ENCODE data around the gene KDR. TPM values are rescaled to one million over a fixed set of nuclear protein-coding genes. Genes with fewer than 3 reads are reported as not detected.

Gene KDR
- polyA plus RNA-seq, 1 donor = 14.5 TPM

- Histone ChIP-seq H3K27ac (ENCODE audit: low read length) (no peak overlapping the region), H3K9me3 (ENCODE audit: control insufficient read depth, low read depth, low read length) (no peaks in the 10 kb centered on the region), H3K36me3 (ENCODE audit: control insufficient read depth, insufficient read depth, low read length) (no peaks in the 10 kb centered on the region), H3K4me1 (ENCODE audit: control insufficient read depth, insufficient read depth, low read length) (no peaks in the 10 kb centered on the region), H3K4me3 (ENCODE audit: low read length) (no peak overlapping the region), H3K27me3 (ENCODE audit: control insufficient read depth, insufficient read depth, low read length) (no peaks in the 10 kb centered on the region)
- WGBS (ENCODE audit: insufficient coverage, low lambda C conversion rate) = no CpG with 5 or more reads among the region's 6 CpGs
- DNase-seq = no peak
These were observed 38.8 kb downstream of the KDR start for GRCh38 chr4:55086578-55086977.

- Histone ChIP-seq H3K27ac (ENCODE audit: low read length) (no peak overlapping the region), H3K4me3 (ENCODE audit: low read length) (no peak overlapping the region)
- WGBS (ENCODE audit: insufficient coverage, low lambda C conversion rate) = no CpG with 5 or more reads among the region's 4 CpGs
These were observed 41.7 kb downstream of the KDR start for GRCh38 chr4:55083735-55084134.

GRCh38 chr4:55082756-55083155, 42.6 kb downstream of the KDR start:
- no peak for DNase-seq
- Histone ChIP-seq H3K36me3 (ENCODE audit: control insufficient read depth, insufficient read depth, low read length) (no peaks in the 10 kb centered on the region), H3K9me3 (ENCODE audit: control insufficient read depth, low read depth, low read length) (no peaks in the 10 kb centered on the region), H3K4me3 (ENCODE audit: low read length) (no peak overlapping the region), H3K27me3 (ENCODE audit: control insufficient read depth, insufficient read depth, low read length) (peaks cover 4% of the 10 kb centered on the region), H3K4me1 (ENCODE audit: control insufficient read depth, insufficient read depth, low read length) (no peaks in the 10 kb centered on the region), H3K27ac (ENCODE audit: low read length) (no peak overlapping the region)
- WGBS (ENCODE audit: insufficient coverage, low lambda C conversion rate) = 67% methylated on average over 1 of the region's 2 CpGs

More at GRCh38 chr4:55083735-55084134, 41.7 kb downstream of the KDR start:
- DNase-seq = no peak
- no peaks in the 10 kb centered on the region for H3K4me1 ChIP-seq (ENCODE audit: control insufficient read depth, insufficient read depth, low read length)
- H3K27me3 ChIP-seq (ENCODE audit: control insufficient read depth, insufficient read depth, low read length) = peaks cover 4% of the 10 kb centered on the region
- H3K9me3 ChIP-seq (ENCODE audit: control insufficient read depth, low read depth, low read length) = no peaks in the 10 kb centered on the region
- H3K36me3 ChIP-seq (ENCODE audit: control insufficient read depth, insufficient read depth, low read length) = no peaks in the 10 kb centered on the region

- no peak for DNase-seq
- Histone ChIP-seq H3K4me3 (ENCODE audit: low read length) (no peak overlapping the region), H3K9me3 (ENCODE audit: control insufficient read depth, low read depth, low read length) (no peaks in the 10 kb centered on the region), H3K36me3 (ENCODE audit: control insufficient read depth, insufficient read depth, low read length) (no peaks in the 10 kb centered on the region), H3K27ac (ENCODE audit: low read length) (no peak overlapping the region), H3K4me1 (ENCODE audit: control insufficient read depth, insufficient read depth, low read length) (no peaks in the 10 kb centered on the region), H3K27me3 (ENCODE audit: control insufficient read depth, insufficient read depth, low read length) (peaks cover 4% of the 10 kb centered on the region)
- 80% methylated on average over 1 of the region's 9 CpGs for WGBS (ENCODE audit: insufficient coverage, low lambda C conversion rate)
These were observed 45.1 kb downstream of the KDR start for GRCh38 chr4:55080174-55080865.

- H3K4me1 ChIP-seq (ENCODE audit: control insufficient read depth, insufficient read depth, low read length) = no peaks in the 10 kb centered on the region
- H3K36me3 ChIP-seq (ENCODE audit: control insufficient read depth, insufficient read depth, low read length) = no peaks in the 10 kb centered on the region
- H3K4me3 ChIP-seq (ENCODE audit: low read length) = no peak overlapping the region
- H3K27me3 ChIP-seq (ENCODE audit: control insufficient read depth, insufficient read depth, low read length) = peaks cover 4% of the 10 kb centered on the region
- no peak overlapping the region for H3K27ac ChIP-seq (ENCODE audit: low read length)
- DNase-seq = no peak
- H3K9me3 ChIP-seq (ENCODE audit: control insufficient read depth, low read depth, low read length) = no peaks in the 10 kb centered on the region
- WGBS (ENCODE audit: insufficient coverage, low lambda C conversion rate) = 80% methylated on average over 1 of the region's 14 CpGs
These were observed 45.8 kb downstream of the KDR start for GRCh38 chr4:55079451-55080173.

- Histone ChIP-seq H3K27me3 (ENCODE audit: control insufficient read depth, insufficient read depth, low read length) (peaks cover 4% of the 10 kb centered on the region), H3K4me3 (ENCODE audit: low read length) (no peak overlapping the region), H3K27ac (ENCODE audit: low read length) (no peak overlapping the region), H3K4me1 (ENCODE audit: control insufficient read depth, insufficient read depth, low read length) (no peaks in the 10 kb centered on the region), H3K9me3 (ENCODE audit: control insufficient read depth, low read depth, low read length) (no peaks in the 10 kb centered on the region), H3K36me3 (ENCODE audit: control insufficient read depth, insufficient read depth, low read length) (no peaks in the 10 kb centered on the region)
- no peak for DNase-seq
- WGBS (ENCODE audit: insufficient coverage, low lambda C conversion rate) = no CpG with 5 or more reads among the region's 8 CpGs
These were observed 46.4 kb downstream of the KDR start for GRCh38 chr4:55078987-55079386.

- DNase-seq = no peak
- Histone ChIP-seq H3K27me3 (ENCODE audit: control insufficient read depth, insufficient read depth, low read length) (peaks cover 4% of the 10 kb centered on the region), H3K4me1 (ENCODE audit: control insufficient read depth, insufficient read depth, low read length) (no peaks in the 10 kb centered on the region), H3K4me3 (ENCODE audit: low read length) (no peak overlapping the region), H3K36me3 (ENCODE audit: control insufficient read depth, insufficient read depth, low read length) (no peaks in the 10 kb centered on the region), H3K27ac (ENCODE audit: low read length) (no peak overlapping the region), H3K9me3 (ENCODE audit: control insufficient read depth, low read depth, low read length) (no peaks in the 10 kb centered on the region)
- no CpG with 5 or more reads among the region's 2 CpGs for WGBS (ENCODE audit: insufficient coverage, low lambda C conversion rate)
These were observed 47.8 kb downstream of the KDR start for GRCh38 chr4:55077577-55077976.

- no peaks in the 10 kb centered on the region for H3K36me3 ChIP-seq (ENCODE audit: control insufficient read depth, insufficient read depth, low read length)
- peaks cover 4% of the 10 kb centered on the region for H3K27me3 ChIP-seq (ENCODE audit: control insufficient read depth, insufficient read depth, low read length)
- H3K27ac ChIP-seq (ENCODE audit: low read length) = no peak overlapping the region
- WGBS (ENCODE audit: insufficient coverage, low lambda C conversion rate) = 66% methylated on average over 3 of the region's 5 CpGs
- H3K9me3 ChIP-seq (ENCODE audit: control insufficient read depth, low read depth, low read length) = no peaks in the 10 kb centered on the region
- no peak for DNase-seq
- no peak overlapping the region for H3K4me3 ChIP-seq (ENCODE audit: low read length)
- no peaks in the 10 kb centered on the region for H3K4me1 ChIP-seq (ENCODE audit: control insufficient read depth, insufficient read depth, low read length)
These were observed 49.3 kb downstream of the KDR start for GRCh38 chr4:55075823-55076716.

- H3K4me1 ChIP-seq (ENCODE audit: control insufficient read depth, insufficient read depth, low read length) = no peaks in the 10 kb centered on the region
- H3K27ac ChIP-seq (ENCODE audit: low read length) = no peak overlapping the region
- peaks cover 4% of the 10 kb centered on the region for H3K27me3 ChIP-seq (ENCODE audit: control insufficient read depth, insufficient read depth, low read length)
- H3K9me3 ChIP-seq (ENCODE audit: control insufficient read depth, low read depth, low read length) = no peaks in the 10 kb centered on the region
- H3K36me3 ChIP-seq (ENCODE audit: control insufficient read depth, insufficient read depth, low read length) = no peaks in the 10 kb centered on the region
- DNase-seq = no peak
- WGBS (ENCODE audit: insufficient coverage, low lambda C conversion rate) = 69% methylated on average over 2 of the region's 3 CpGs
- no peak overlapping the region for H3K4me3 ChIP-seq (ENCODE audit: low read length)
These were observed 50.0 kb downstream of the KDR start for GRCh38 chr4:55075376-55075775.

GRCh38 chr4:55074386-55074785, 51.0 kb downstream of the KDR start:
- Histone ChIP-seq H3K4me1 (ENCODE audit: control insufficient read depth, insufficient read depth, low read length) (no peaks in the 10 kb centered on the region), H3K36me3 (ENCODE audit: control insufficient read depth, insufficient read depth, low read length) (no peaks in the 10 kb centered on the region), H3K9me3 (ENCODE audit: control insufficient read depth, low read depth, low read length) (no peaks in the 10 kb centered on the region), H3K4me3 (ENCODE audit: low read length) (no peak overlapping the region), H3K27ac (ENCODE audit: low read length) (no peak overlapping the region), H3K27me3 (ENCODE audit: control insufficient read depth, insufficient read depth, low read length) (peaks cover 2% of the 10 kb centered on the region)
- DNase-seq = no peak
- 80% methylated on average over 3 of the region's 5 CpGs for WGBS (ENCODE audit: insufficient coverage, low lambda C conversion rate)
